ENCODE measurements around the gene PPP1R1B.

Gene PPP1R1B

GRCh38 chr17:39600997-39601597, 25.7 kb upstream of the PPP1R1B start:
- DNase-seq: no peak

DNA sequence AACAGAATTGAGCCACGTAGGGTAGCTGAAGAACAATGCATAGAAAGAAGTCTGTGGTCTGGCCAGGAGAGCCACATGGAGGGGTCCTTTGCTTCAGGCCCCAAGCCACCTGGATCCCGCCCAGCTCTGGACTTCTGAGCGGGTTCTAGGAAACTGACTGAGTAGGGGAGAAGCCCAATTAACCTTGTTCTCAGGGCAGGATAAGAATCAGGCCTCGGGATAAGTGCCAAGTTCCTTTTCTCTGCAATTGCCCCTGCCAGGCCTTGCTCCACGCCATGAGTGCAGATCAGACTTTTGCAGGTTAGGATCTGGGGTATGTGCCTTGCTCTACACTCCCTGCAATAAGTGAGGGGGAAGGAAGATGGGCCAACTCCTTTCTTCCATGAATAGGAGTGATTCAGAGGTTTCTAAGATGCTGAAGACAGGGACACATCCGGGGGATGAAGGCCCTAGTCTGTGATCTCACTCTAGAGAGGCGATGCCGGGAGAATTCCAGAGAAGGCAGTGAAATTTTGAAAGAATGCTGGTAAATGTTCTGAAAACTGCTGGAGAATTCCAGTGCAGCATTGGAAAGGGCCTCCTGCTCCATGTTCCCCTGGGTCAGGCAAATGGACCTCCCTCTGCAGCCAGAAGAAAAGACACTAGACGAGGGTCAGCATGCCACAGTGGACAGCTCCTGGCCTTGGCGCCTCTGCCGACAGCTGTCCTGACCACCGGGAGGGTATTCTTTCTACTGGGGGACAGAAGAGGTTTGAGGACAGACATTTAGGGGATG, 24.8 kb upstream of the PPP1R1B start:
- DNase-seq: no peak

- no peak for DNase-seq
These were observed 24.0 kb upstream of the PPP1R1B start for GRCh38 chr17:39602533-39603303.

DNA sequence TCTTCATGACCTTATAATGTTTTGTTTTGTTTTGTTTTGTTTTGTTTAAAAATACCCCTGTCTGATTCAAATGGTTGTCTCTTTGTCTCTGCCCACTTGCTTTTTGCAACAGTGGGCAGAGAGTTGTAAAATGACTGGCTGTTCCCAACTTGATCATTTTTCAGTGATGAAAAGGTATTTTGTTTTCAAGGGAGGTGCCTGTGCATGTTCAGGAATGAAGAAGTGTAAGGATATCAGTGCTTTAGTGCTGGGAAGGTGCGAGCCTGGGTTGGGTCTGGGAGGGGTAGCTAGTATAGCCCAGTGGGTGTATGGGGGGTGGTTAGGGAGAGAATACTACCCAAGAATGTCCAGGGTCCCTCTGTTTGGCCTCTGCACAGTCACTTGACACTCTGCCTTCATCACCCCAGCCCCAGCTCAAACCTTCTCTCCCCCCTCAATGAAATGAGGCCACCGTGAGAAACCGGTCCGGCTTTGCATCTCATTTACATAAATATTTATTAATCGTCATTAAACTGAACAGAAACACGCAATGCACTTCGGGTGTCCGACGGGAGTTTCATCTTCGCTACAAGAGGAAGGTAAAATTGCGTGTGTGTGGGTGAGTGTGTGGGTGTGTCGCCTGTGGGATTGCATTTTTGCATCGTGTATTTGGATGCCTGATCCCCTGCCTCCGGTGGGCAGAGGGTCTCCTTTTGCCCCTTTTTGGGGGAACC, 23.3 kb upstream of the PPP1R1B start:
- no peak for DNase-seq

- no peak for DNase-seq
These were observed 21.8 kb upstream of the PPP1R1B start for GRCh38 chr17:39604911-39605491.

DNA sequence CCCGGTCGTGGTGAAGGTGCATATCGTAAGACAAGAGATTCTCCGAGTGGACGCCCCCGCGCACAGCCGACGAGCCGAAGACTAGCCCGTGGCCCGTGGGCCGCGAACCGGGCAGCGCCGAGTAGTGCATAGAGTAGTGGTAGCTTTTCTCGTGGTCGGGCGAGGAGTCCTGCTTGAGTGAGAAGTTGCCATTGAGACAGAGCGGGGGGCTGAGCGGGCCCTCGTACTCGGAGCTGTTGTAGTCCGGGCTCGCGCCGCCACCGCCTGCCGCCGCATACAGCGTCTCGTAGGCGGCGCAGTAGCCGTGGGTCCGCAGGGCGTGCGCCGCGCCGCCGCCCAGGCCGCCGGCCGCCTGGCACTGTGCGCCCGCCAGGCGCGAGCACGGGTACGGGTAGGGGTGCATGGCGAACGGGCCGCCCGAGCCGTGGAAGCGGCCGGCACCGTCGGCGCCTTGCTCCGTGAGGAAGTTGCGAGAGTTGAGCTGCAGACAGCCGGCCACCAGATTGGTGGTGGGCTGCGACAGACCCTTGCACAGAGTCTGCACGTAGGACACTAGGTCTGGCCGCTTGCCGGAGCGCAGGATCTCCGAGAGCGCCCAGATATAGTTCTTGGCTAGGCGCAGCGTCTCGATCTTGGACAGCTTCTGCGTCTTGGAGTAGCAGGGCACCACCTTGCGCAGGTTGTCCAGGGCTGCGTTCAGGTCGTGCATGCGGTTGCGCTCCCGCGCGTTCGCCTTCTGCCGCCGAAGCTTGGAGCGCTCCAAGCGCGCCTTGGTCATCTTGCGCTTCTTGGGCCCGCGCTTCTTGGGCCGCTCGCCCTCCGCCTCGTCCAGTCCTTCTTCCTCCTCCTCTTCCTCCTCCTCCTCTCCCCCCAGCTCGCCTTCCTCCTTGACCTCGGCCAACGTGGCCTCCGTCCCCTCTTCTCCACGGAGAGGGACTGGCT, 21.0 kb upstream of the PPP1R1B start:
- no peak for DNase-seq

DNA sequence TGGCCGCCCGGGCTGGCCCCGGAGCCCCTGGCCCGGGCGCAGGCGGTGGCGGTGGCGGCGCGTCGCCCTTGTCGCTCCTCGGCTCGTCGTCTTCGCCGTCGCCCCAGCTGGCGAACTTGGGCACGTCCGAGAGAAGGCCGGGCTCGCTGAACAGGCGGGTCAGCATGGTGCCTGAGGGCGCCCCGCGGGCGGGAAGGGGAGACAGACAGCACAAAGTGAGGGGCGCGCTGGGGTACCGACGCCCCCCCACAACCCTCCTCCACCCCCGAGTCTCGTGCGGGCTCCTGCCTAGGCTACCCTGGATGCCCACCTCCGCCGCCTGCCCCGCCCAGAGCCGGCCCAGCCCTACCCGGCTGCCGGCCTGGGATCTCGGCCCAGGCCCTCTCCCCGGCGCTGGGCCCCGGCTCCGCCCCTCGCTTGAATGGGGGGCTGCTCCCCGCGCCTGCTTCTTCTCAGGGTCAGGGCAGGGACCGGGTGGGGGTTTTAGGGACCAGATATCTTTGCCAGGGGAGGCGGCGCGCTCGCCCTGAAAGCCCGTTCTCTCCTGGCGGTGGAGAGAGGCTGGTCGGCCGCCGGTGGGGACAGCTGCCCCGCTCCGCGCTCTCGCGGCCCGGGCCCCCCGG, 20.2 kb upstream of the PPP1R1B start:
- no peak for DNase-seq

- DNase-seq: no peak
These were observed 19.5 kb upstream of the PPP1R1B start for GRCh38 chr17:39607057-39607850.

DNA sequence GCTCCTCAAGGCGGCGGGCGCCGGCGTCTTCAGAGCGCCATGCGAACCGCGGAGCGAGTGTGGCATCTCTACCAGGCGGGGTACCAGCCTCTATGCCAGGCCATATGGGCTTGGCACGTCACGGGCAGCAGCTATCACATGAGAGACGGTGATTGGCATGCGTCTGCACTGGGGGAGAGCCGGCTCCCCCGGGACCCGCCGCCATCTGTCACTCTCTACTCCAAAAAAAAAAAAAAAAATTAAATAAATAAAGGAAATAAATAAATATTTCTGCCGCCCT, 19.0 kb upstream of the PPP1R1B start, which contains the start of gene NEUROD2:
NEUROD2 (minus strand) TSS at position 70 of the 280 bp plus-strand sequence. CDS start 1,321 bp downstream, outside the sequence.
- DNase-seq: no peak

DNA sequence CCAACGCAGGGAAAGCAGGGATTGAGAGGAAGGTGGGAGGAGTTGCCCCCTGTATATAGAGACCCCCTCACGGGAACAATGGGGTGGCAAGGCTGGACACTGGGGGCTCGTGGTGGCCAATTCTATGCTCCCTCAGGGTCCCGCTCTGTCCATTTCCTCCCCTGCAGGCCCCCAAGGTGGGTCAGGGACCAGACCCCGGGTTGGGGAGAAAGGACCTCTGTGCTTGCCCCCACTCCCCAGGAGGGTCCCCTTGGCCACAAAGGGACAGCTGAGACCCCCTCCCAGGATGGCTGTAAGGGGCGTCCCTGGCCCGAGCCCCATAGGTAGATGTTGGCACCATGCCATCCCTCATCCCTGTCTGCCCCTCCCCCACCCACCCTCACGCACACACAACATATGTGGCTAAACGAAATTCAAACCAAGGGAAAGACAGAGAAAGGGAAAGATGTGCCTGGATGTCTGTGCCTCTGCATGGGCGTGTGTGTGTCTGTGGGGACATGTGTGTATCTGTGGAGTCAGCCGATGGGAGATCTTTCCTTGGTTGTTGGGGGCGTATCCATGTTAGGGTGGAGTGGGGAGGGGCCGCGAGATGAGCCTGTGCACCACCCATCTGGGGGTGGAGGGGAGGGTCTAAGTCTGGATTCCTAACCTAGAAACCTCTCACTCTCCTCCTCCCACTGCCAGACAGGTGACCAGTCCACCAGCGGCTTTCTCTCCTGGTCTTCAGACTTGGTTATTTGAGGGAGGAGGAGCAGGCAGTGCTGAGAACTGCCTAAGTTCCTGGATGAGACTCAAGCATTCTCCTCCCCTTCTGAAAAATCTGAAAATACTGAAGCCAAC, 18.4 kb upstream of the PPP1R1B start:
- no peak for DNase-seq

DNA sequence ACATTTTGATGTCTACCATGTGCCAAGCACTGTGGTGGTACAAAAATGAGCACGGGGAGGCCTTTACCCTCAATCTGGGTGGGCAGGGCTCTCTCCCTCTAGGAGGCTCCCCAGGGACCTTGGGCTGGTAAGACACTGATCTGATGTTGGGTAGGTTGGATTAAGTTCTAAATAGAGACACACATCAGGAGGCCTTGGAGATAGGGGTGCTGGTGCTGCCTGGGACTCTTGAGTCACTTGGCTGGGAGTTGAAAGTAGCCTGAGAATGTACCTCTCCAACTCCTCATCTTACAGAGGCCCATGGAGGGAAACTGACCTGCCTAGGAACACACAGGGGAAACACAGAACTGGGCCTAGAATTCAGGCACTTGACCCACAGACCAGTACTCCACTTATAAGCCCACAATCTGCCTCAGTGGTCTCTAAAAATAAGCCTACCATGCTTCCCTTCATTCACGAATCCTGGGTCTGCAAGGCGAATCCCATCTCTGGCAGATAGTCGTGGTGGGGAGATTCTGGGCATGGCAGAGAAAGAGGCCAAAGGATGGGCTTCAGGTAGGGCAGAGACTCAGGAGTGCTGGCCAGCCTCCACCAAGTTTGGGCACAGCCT, 17.2 kb upstream of the PPP1R1B start:
- DNase-seq: no peak

GRCh38 chr17:39611401-39612112, 15.2 kb upstream of the PPP1R1B start:
- DNase-seq: no peak

DNA sequence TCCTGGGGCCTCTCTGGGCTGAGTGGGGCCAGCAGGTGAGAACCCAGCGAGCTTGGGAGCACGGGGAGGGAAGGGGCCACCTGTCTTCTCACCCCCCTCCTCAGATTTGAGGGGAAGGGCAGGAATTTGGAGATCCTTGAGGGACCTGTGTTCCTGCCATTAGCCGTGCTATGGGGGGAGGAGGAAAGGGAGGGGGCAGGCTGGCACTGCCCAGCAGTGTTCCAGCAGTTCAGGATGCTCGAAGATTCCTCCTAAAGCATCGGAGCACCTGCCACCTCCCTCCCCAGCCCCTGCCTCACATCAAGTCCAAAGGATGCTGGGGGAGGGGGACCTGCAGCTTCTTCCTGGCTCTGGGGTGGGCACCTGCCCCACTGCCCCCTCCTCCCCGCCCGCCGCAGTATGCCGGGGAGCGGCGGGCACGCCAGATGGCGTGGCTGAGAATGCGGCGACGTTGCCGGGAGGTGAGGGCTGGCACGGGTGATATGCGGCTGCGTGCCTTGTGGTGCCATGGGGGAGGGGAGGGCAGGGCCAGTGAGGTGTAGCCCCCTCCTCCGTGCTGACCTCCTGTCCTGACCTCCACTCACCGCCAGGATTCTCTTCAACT, 14.4 kb upstream of the PPP1R1B start:
- no peak for DNase-seq

DNA sequence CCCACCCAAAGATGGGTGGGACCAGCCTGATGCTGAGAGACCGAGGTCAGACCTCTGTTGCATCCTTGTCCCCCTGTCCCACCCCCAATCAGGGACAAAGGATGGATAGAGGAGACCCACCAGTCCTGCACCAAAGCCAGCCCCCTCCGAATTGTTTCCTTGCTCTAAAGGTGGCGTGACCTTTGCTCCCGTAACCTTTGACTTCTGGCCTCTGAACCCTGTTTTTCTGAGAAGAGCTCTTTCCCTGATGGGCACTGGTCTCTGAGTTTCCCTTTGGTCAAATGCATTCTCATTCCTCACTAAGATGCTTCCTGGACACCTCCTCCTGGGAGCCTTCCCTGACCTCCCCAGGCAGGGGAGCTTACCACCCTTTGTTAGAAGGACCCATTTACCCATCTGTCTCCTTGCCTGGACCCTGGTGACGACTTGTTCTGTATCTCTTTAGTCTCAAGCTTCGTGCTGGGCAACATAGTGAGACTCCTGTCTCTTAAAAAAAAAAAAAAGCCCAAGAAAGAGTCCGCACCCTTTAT, 13.8 kb upstream of the PPP1R1B start:
- no peak for DNase-seq

GRCh38 chr17:39614545-39615157, 12.1 kb upstream of the PPP1R1B start:
- DNase-seq: no peak

DNA sequence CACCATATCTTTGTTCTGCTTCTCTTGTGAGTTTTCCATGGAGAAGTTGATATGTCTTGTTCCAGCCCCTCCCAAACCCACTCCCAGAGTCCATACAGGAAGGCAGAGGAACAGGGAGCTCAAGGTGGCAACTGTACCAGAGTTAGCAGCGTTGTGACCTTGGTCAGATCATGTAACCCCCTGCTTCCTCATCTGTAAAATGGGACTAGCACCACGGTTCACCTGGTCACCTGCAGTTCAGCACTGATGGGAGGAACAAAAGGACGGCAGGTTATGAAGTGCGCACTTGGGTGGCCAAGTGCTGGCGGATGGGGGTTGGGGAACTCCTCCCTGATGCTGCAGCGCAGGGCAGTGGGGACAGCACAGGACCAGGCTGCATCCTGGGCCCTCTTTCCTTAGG, 11.3 kb upstream of the PPP1R1B start:
- DNase-seq: no peak

DNA sequence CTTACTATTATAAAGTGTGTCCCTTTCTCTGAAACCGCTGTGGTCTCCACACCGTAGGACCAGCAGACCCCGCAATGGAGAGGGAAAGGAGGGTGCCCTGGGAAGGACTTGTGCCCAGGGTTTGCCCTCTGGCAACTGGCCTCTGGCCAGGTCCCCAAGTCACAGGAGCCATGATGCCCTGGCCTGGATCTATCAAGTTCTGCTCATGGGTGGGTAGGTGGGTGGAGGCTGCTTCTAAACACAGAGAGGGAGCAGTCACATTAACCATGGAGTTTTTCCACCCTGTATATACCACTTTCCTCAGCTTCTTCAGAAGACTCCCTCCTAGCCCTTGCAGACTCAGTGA, 9.7 kb upstream of the PPP1R1B start:
- DNase-seq: no peak
